Measurements from ENCODE around the gene RNF103. TPM values are rescaled to one million over a fixed set of nuclear protein-coding genes. Genes with fewer than 3 reads are reported as not detected.

RNF103 gene
- total and polyA plus RNA-seq, 2 of the 13 experiments (the other 11 are each of a cell fraction or from before 2014, with no cell fraction given): 19.8 to 21.1 TPM

DNA sequence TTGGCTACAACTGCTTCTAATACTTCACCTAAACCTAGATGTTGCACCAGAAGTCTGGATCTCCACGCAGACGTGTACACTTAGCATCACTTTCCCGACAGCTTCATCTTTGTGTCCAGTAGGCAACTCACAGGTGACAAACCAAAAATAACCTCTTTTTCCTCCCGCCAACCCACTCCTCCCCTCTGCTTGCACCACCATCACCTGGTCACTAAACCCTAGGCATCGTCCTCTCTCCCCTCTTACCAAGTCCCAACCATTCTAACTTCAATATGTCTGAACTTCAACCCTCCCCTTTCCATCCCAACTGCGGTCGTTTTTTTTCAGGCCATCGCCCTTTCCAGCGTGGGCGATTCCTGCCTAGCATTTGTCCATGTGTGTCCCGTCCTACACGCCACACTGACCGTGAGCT is 60.0 kb downstream of the RNF103 start (continued):
- no peak for TF ChIP-seq SCMH1 (CRISPR knock-in tag; IDR thresholded peaks at IDR 0.05; ENCODE audit: borderline replicate concordance)
- TF ChIP-seq NPAS2 (CRISPR knock-in tag; IDR thresholded peaks at IDR 0.05; ENCODE audit: borderline replicate concordance): no peak
- TF ChIP-seq, protein P1, sequence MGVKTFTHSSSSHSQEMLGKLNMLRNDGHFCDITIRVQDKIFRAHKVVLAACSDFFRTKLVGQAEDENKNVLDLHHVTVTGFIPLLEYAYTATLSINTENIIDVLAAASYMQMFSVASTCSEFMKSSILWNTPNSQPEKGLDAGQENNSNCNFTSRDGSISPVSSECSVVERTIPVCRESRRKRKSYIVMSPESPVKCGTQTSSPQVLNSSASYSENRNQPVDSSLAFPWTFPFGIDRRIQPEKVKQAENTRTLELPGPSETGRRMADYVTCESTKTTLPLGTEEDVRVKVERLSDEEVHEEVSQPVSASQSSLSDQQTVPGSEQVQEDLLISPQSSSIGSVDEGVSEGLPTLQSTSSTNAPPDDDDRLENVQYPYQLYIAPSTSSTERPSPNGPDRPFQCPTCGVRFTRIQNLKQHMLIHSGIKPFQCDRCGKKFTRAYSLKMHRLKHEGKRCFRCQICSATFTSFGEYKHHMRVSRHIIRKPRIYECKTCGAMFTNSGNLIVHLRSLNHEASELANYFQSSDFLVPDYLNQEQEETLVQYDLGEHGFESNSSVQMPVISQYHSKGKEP (CRISPR knock-in tag; IDR thresholded peaks at IDR 0.05): no peak
- no peak for TF ChIP-seq IRX3 (CRISPR knock-in tag; IDR thresholded peaks at IDR 0.05; ENCODE audit: borderline replicate concordance, low read depth)
- TF ChIP-seq KDM5B (CRISPR knock-in tag; IDR thresholded peaks at IDR 0.05; ENCODE audit: borderline replicate concordance): 0 out of 2 replicates have a peak, but pooled peaks have one; percentile 90
- TF ChIP-seq, protein P2, sequence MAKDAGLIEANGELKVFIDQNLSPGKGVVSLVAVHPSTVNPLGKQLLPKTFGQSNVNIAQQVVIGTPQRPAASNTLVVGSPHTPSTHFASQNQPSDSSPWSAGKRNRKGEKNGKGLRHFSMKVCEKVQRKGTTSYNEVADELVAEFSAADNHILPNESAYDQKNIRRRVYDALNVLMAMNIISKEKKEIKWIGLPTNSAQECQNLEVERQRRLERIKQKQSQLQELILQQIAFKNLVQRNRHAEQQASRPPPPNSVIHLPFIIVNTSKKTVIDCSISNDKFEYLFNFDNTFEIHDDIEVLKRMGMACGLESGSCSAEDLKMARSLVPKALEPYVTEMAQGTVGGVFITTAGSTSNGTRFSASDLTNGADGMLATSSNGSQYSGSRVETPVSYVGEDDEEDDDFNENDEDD (CRISPR knock-in tag; IDR thresholded peaks at IDR 0.05; ENCODE audit: borderline replicate concordance): no peak
- no peak for TF ChIP-seq SMAD3 (CRISPR knock-in tag; IDR thresholded peaks at IDR 0.05)
- TF ChIP-seq ZFP82 (CRISPR knock-in tag; IDR thresholded peaks at IDR 0.05; ENCODE audit: borderline replicate concordance): no peak
- no peak; the same call in 1 of the 2 replicates for TF ChIP-seq ZNF709 (CRISPR knock-in tag; IDR thresholded peaks at IDR 0.05)
- TF ChIP-seq ETV5 (CRISPR knock-in tag; IDR thresholded peaks at IDR 0.05; ENCODE audit: borderline replicate concordance): no peak
- TF ChIP-seq SALL2 (CRISPR knock-in tag; IDR thresholded peaks at IDR 0.05): 0 out of 2 replicates have a peak, but pooled peaks have one; percentile 1
- TF ChIP-seq, protein P3, sequence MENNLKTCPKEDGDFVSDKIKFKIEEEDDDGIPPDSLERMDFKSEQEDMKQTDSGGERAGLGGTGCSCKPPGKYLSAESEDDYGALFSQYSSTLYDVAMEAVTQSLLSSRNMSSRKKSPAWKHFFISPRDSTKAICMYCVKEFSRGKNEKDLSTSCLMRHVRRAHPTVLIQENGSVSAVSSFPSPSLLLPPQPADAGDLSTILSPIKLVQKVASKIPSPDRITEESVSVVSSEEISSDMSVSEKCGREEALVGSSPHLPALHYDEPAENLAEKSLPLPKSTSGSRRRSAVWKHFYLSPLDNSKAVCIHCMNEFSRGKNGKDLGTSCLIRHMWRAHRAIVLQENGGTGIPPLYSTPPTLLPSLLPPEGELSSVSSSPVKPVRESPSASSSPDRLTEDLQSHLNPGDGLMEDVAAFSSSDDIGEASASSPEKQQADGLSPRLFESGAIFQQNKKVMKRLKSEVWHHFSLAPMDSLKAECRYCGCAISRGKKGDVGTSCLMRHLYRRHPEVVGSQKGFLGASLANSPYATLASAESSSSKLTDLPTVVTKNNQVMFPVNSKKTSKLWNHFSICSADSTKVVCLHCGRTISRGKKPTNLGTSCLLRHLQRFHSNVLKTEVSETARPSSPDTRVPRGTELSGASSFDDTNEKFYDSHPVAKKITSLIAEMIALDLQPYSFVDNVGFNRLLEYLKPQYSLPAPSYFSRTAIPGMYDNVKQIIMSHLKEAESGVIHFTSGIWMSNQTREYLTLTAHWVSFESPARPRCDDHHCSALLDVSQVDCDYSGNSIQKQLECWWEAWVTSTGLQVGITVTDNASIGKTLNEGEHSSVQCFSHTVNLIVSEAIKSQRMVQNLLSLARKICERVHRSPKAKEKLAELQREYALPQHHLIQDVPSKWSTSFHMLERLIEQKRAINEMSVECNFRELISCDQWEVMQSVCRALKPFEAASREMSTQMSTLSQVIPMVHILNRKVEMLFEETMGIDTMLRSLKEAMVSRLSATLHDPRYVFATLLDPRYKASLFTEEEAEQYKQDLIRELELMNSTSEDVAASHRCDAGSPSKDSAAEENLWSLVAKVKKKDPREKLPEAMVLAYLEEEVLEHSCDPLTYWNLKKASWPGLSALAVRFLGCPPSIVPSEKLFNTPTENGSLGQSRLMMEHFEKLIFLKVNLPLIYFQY (CRISPR knock-in tag; IDR thresholded peaks at IDR 0.05; ENCODE audit: borderline replicate concordance): no peak
- no peak for TF ChIP-seq CREB1 (IDR thresholded peaks at IDR 0.05)
- no peak for TF ChIP-seq CREB1 (CRISPR knock-in tag; IDR thresholded peaks at IDR 0.05)
- no peak for TF ChIP-seq ZNF207 (IDR thresholded peaks at IDR 0.05; ENCODE audit: borderline replicate concordance)
- TF ChIP-seq, protein P4, sequence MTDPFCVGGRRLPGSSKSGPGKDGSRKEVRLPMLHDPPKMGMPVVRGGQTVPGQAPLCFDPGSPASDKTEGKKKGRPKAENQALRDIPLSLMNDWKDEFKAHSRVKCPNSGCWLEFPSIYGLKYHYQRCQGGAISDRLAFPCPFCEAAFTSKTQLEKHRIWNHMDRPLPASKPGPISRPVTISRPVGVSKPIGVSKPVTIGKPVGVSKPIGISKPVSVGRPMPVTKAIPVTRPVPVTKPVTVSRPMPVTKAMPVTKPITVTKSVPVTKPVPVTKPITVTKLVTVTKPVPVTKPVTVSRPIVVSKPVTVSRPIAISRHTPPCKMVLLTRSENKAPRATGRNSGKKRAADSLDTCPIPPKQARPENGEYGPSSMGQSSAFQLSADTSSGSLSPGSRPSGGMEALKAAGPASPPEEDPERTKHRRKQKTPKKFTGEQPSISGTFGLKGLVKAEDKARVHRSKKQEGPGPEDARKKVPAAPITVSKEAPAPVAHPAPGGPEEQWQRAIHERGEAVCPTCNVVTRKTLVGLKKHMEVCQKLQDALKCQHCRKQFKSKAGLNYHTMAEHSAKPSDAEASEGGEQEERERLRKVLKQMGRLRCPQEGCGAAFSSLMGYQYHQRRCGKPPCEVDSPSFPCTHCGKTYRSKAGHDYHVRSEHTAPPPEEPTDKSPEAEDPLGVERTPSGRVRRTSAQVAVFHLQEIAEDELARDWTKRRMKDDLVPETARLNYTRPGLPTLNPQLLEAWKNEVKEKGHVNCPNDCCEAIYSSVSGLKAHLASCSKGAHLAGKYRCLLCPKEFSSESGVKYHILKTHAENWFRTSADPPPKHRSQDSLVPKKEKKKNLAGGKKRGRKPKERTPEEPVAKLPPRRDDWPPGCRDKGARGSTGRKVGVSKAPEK (CRISPR knock-in tag; IDR thresholded peaks at IDR 0.05; ENCODE audit: borderline replicate concordance): 0 out of 2 replicates have a peak, but pooled peaks have one; percentile 58
- TF ChIP-seq REL (CRISPR knock-in tag; conservative IDR thresholded peaks at IDR 0.05): 0 out of 2 replicates have a peak, but pooled peaks have one; percentile 38
- no peak for TF ChIP-seq ZEB1 (IDR thresholded peaks at IDR 0.05; ENCODE audit: insufficient replicate concordance, low read depth)
- no peak for TF ChIP-seq ATRX (CRISPR knock-in tag; IDR thresholded peaks at IDR 0.05; ENCODE audit: borderline replicate concordance)
- no peak for TF ChIP-seq HDAC2 (CRISPR knock-in tag; IDR thresholded peaks at IDR 0.05)
- no peak for TF ChIP-seq ZBTB7B (CRISPR knock-in tag; IDR thresholded peaks at IDR 0.05)
- no peak for TF ChIP-seq KDM4B (CRISPR knock-in tag; IDR thresholded peaks at IDR 0.05)

Data from HepG2 (cell line).